ENCODE data around the gene FITM1. TPM values are rescaled to one million over a fixed set of nuclear protein-coding genes. Genes with fewer than 3 reads are reported as not detected.

Gene FITM1
- polyA plus RNA-seq, 1 donor (not counting 4 experiments of a cell fraction or from before 2014, with no cell fraction given): not detected

- peaks cover 11% of the 10 kb centered on the region for H3K4me1 ChIP-seq (ENCODE audit: control insufficient read depth, extremely low read depth, insufficient read depth, low read length)
- peaks cover 37 to 52% of the 10 kb centered on the region in 2 experiments for H3K36me3 ChIP-seq (ENCODE audit: control insufficient read depth in 2 of 2, extremely low read depth in 1 of 2, insufficient read depth in 2 of 2, low read length in 2 of 2)
Observed at GRCh38 chr14:24150993-24151392, 20.5 kb downstream of the FITM1 start.

GRCh38 chr14:24151404-24152080 is 21.1 kb downstream of the FITM1 start:
- Histone ChIP-seq H4K20me1 (ENCODE audit: control insufficient read depth, extremely low read depth, insufficient read depth, low read length) (no peaks in the 10 kb centered on the region), H3K79me2 (ENCODE audit: control insufficient read depth, insufficient read depth, low read length) (peaks cover 42% of the 10 kb centered on the region), H3K4me1 (ENCODE audit: control insufficient read depth, extremely low read depth, insufficient read depth, low read length) (peaks cover 11% of the 10 kb centered on the region), H3K27ac (ENCODE audit: control insufficient read depth, insufficient read depth, low read length) (no peak overlapping the region), H3K9ac (ENCODE audit: control insufficient read depth, extremely low read depth, insufficient read depth, low read length) (no peak overlapping the region), H3K36me3 (ENCODE audit: control insufficient read depth in 2 of 2, extremely low read depth in 1 of 2, insufficient read depth in 2 of 2, low read length in 2 of 2) (peaks cover 40 to 56% of the 10 kb centered on the region in 2 experiments), H3K9me1 (ENCODE audit: control insufficient read depth, extremely low read depth, insufficient read depth, low read length) (no peaks in the 10 kb centered on the region), H3K27me3 (ENCODE audit: control insufficient read depth, extremely low read depth, insufficient read depth, low read length) (no peaks in the 10 kb centered on the region), H2AFZ (ENCODE audit: control insufficient read depth, low read length) (no peak overlapping the region), H3K4me2 (ENCODE audit: control insufficient read depth, extremely low read depth, insufficient read depth, low read depth, low read length) (no peak overlapping the region), H3K9me3 (ENCODE audit: control insufficient read depth, low read depth, low read length) (no peaks in the 10 kb centered on the region), H3K4me3 (ENCODE audit: control insufficient read depth in 2 of 3, extremely low read depth in 1 of 3, insufficient read depth in 2 of 3, low read depth in 1 of 3, low read length in 3 of 3) (no peak overlapping the region)
- FAIRE-seq: no peak
- TF ChIP-seq EZH2 (IDR thresholded peaks at IDR 0.05; ENCODE audit: low read length): no peak
- no peak for TF ChIP-seq CTCF (optimal IDR thresholded peaks at IDR 0.05 in 1 of 3, IDR thresholded peaks at IDR 0.05 in 1 of 3, conservative IDR thresholded peaks at IDR 0.05 in 1 of 3; ENCODE audit: extremely low read depth in 1 of 3, insufficient read depth in 2 of 3, low read length in 3 of 3)
- dilution Hi-C loops (cut with MboI; ENCODE audit: extremely low pct_ligation_motif_present, low sequenced_read_pairs): no loop called here
- DNase-seq (ENCODE audit: low read depth, low spot score): no peak

More at GRCh38 chr14:24150993-24151392, 20.5 kb downstream of the FITM1 start:
- Histone ChIP-seq H3K79me2 (ENCODE audit: control insufficient read depth, insufficient read depth, low read length) (peaks cover 42% of the 10 kb centered on the region), H3K9me1 (ENCODE audit: control insufficient read depth, extremely low read depth, insufficient read depth, low read length) (no peaks in the 10 kb centered on the region), H3K4me2 (ENCODE audit: control insufficient read depth, extremely low read depth, insufficient read depth, low read depth, low read length) (no peak overlapping the region), H3K9me3 (ENCODE audit: control insufficient read depth, low read depth, low read length) (no peaks in the 10 kb centered on the region), H3K27me3 (ENCODE audit: control insufficient read depth, extremely low read depth, insufficient read depth, low read length) (no peaks in the 10 kb centered on the region), H3K9ac (ENCODE audit: control insufficient read depth, extremely low read depth, insufficient read depth, low read length) (no peak overlapping the region), H2AFZ (ENCODE audit: control insufficient read depth, low read length) (no peak overlapping the region), H3K4me3 (ENCODE audit: control insufficient read depth in 2 of 3, extremely low read depth in 1 of 3, insufficient read depth in 2 of 3, low read depth in 1 of 3, low read length in 3 of 3) (no peak overlapping the region), H3K27ac (ENCODE audit: control insufficient read depth, insufficient read depth, low read length) (no peak overlapping the region), H4K20me1 (ENCODE audit: control insufficient read depth, extremely low read depth, insufficient read depth, low read length) (no peaks in the 10 kb centered on the region)
- no peak for DNase-seq (ENCODE audit: low read depth, low spot score)
- TF ChIP-seq CTCF (optimal IDR thresholded peaks at IDR 0.05 in 1 of 3, IDR thresholded peaks at IDR 0.05 in 1 of 3, conservative IDR thresholded peaks at IDR 0.05 in 1 of 3; ENCODE audit: extremely low read depth in 1 of 3, insufficient read depth in 2 of 3, low read length in 3 of 3) (no peak), EZH2 (IDR thresholded peaks at IDR 0.05; ENCODE audit: low read length) (no peak)
- FAIRE-seq: no peak
- dilution Hi-C loops (cut with MboI; ENCODE audit: extremely low pct_ligation_motif_present, low sequenced_read_pairs): no loop called here
